ENCODE results near the gene UBTD2.

GRCh38 chr5:172185096-172185461, 98.5 kb downstream of the UBTD2 start:
- TF ChIP-seq CTCF (IDR thresholded peaks at IDR 0.05; ENCODE audit: low read length) (no peak), EZH2 (optimal IDR thresholded peaks at IDR 0.05; ENCODE audit: low read depth, low read length) (no peak), EZH2phosphoT487 (IDR thresholded peaks at IDR 0.05; ENCODE audit: low read length) (no peak)

Data from MM.1S (cell line).